HCT116 (cell line): ENCODE measurements around the gene BTNL9.

Experiments
- ELF1 ChIP-seq: IDR thresholded peaks from 2 replicates; pipeline ENCODE4 v1.6.1; 2012; ENCODE audit warnings: low read depth, borderline replicate concordance
- EZH2 ChIP-seq: fragments of 200-600 bp; sonication (generic); IDR thresholded peaks from 2 replicates; pipeline ENCODE4 v1.6.1; 2017; ENCODE audit warnings: antibody characterized with exemption, mixed run types
- EZH2phosphoT487 ChIP-seq: fragments of 200-600 bp; IDR thresholded peaks from 2 replicates; pipeline ENCODE4 v1.6.1; 2018; ENCODE audit warnings: antibody characterized with exemption, borderline replicate concordance
- JUND ChIP-seq: IDR thresholded peaks from 2 replicates; pipeline ENCODE4 v1.6.1; 2012
- POLR2A ChIP-seq: IDR thresholded peaks from 2 replicates; pipeline ENCODE4 v1.7.0; 2011; ENCODE audit warnings: borderline replicate concordance; ENCODE audit not compliant: insufficient read depth, insufficient read length; ENCODE audit errors: extremely low read depth
- POLR2AphosphoS5 ChIP-seq: IDR thresholded peaks from 2 replicates; pipeline ENCODE4 v1.6.1; 2011; ENCODE audit warnings: mild to moderate bottlenecking, low read depth, low read length, moderate library complexity
- RAD21 ChIP-seq: IDR thresholded peaks from 2 replicates; pipeline ENCODE4 v1.6.1; 2012; ENCODE audit warnings: low read depth, mild to moderate bottlenecking
- REST ChIP-seq: IDR thresholded peaks from 2 replicates; pipeline ENCODE4 v1.6.1; 2012; ENCODE audit warnings: low read depth
- SP1 ChIP-seq: IDR thresholded peaks from 2 replicates; pipeline ENCODE4 v1.6.1; 2012; ENCODE audit warnings: low read depth
- TF ChIP-seq, protein P1 (sequence below), 3 experiments: fragments of 200-600 bp in 1 of 3; sonication (generic) in 1 of 3; IDR thresholded peaks in 2 of 3; conservative IDR thresholded peaks in 1 of 3; 2 replicates each; pipeline ENCODE4 v1.5.1; 2012 to 2017; ENCODE audit warnings: low read depth in 2 of 3, low read length in 2 of 3, antibody characterized with exemption in 1 of 3, borderline replicate concordance in 1 of 3, control low read depth in 1 of 3, mild to moderate bottlenecking in 1 of 3, mixed read lengths in 1 of 3, mixed run types in 1 of 3, moderate library complexity in 1 of 3; ENCODE audit not compliant: insufficient read depth in 1 of 3
- TF ChIP-seq, protein P2 (sequence below): IDR thresholded peaks from 2 replicates; pipeline ENCODE4 v1.6.1; 2012

DNA sequence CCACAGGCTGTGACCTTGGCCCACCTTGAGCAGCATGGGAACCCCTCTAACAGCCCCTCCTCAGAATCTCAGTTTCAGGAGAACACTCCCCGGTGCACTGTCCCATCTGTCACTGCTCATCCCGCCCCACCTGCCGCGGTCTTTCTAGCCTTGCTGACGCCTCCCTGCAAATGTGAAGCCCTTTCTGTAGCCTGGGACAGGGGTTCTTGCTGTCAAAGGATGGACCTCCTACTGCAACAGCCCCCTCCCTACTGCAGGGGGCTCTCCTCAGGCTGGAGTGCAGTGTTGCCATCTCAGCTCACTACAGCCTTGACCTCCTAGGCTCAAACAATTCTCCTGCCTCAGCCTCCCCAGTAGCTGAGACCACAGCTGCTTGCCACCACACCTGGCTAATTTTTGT is 70.9 kb downstream of the BTNL9 start:
- no peak for TF ChIP-seq POLR2AphosphoS5
- TF ChIP-seq POLR2A = no peak
- TF ChIP-seq, protein P1, sequence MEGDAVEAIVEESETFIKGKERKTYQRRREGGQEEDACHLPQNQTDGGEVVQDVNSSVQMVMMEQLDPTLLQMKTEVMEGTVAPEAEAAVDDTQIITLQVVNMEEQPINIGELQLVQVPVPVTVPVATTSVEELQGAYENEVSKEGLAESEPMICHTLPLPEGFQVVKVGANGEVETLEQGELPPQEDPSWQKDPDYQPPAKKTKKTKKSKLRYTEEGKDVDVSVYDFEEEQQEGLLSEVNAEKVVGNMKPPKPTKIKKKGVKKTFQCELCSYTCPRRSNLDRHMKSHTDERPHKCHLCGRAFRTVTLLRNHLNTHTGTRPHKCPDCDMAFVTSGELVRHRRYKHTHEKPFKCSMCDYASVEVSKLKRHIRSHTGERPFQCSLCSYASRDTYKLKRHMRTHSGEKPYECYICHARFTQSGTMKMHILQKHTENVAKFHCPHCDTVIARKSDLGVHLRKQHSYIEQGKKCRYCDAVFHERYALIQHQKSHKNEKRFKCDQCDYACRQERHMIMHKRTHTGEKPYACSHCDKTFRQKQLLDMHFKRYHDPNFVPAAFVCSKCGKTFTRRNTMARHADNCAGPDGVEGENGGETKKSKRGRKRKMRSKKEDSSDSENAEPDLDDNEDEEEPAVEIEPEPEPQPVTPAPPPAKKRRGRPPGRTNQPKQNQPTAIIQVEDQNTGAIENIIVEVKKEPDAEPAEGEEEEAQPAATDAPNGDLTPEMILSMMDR (IDR thresholded peaks at IDR 0.05 in 2 of 3, conservative IDR thresholded peaks at IDR 0.05 in 1 of 3; ENCODE audit: borderline replicate concordance in 1 of 3, insufficient read depth in 1 of 3, low read depth in 2 of 3, low read length in 2 of 3) = no peak
- TF ChIP-seq JUND = no peak
- TF ChIP-seq, protein P2, sequence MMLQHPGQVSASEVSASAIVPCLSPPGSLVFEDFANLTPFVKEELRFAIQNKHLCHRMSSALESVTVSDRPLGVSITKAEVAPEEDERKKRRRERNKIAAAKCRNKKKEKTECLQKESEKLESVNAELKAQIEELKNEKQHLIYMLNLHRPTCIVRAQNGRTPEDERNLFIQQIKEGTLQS = no peak
- TF ChIP-seq SP1 = no peak
- TF ChIP-seq EZH2 = no peak
- TF ChIP-seq RAD21 = no peak
- TF ChIP-seq EZH2phosphoT487 = no peak
- no peak for TF ChIP-seq ELF1
- no peak for TF ChIP-seq REST
